ENCODE measurements around the gene KLRB1.

The KLRB1 gene

GRCh38 chr12:9649532-9649940, 41.8 kb upstream of the KLRB1 start (continued):
- TF ChIP-seq POU6F1 (CRISPR knock-in tag; IDR thresholded peaks at IDR 0.05; ENCODE audit: borderline replicate concordance, low read depth) (no peak), ZNF8 (CRISPR knock-in tag; IDR thresholded peaks at IDR 0.05) (no peak), ZC3H10 (CRISPR knock-in tag; IDR thresholded peaks at IDR 0.05) (no peak), PPARA (CRISPR knock-in tag; IDR thresholded peaks at IDR 0.05; ENCODE audit: borderline replicate concordance) (no peak), SNAI2 (CRISPR knock-in tag; IDR thresholded peaks at IDR 0.05) (no peak), CSDC2 (CRISPR knock-in tag; IDR thresholded peaks at IDR 0.05) (no peak), ZNF565 (CRISPR knock-in tag; conservative IDR thresholded peaks at IDR 0.05; ENCODE audit: low read depth) (no peak), ZNF70 (CRISPR knock-in tag; IDR thresholded peaks at IDR 0.05) (no peak), ESRRG (CRISPR knock-in tag; IDR thresholded peaks at IDR 0.05) (no peak), BACH2 (CRISPR knock-in tag; IDR thresholded peaks at IDR 0.05; ENCODE audit: borderline replicate concordance) (no peak), ZFP30 (CRISPR knock-in tag; IDR thresholded peaks at IDR 0.05) (no peak), ARNTL (CRISPR knock-in tag; IDR thresholded peaks at IDR 0.05; ENCODE audit: borderline replicate concordance, low read depth) (no peak)

GRCh38 chr12:9648701-9649531, 41.2 kb upstream of the KLRB1 start:
- TF ChIP-seq ZC3H10 (CRISPR knock-in tag; IDR thresholded peaks at IDR 0.05) (no peak), TSHZ2 (CRISPR knock-in tag; IDR thresholded peaks at IDR 0.05) (no peak), BACH2 (CRISPR knock-in tag; IDR thresholded peaks at IDR 0.05; ENCODE audit: borderline replicate concordance) (no peak), GLIS3 (CRISPR knock-in tag; IDR thresholded peaks at IDR 0.05) (no peak), RARB (CRISPR knock-in tag; IDR thresholded peaks at IDR 0.05) (no peak)
- ATAC-seq = peak; percentile 21

- TF ChIP-seq CSRNP3 (CRISPR knock-in tag; IDR thresholded peaks at IDR 0.05) = no peak
- no peak for TF ChIP-seq RARB (CRISPR knock-in tag; IDR thresholded peaks at IDR 0.05)
- 0 out of 2 replicates have a peak, but pooled peaks have one; percentile 32 for TF ChIP-seq SNAI2 (CRISPR knock-in tag; IDR thresholded peaks at IDR 0.05)
- TF ChIP-seq CSDC2 (CRISPR knock-in tag; IDR thresholded peaks at IDR 0.05) = no peak
- no peak for TF ChIP-seq ZFP30 (CRISPR knock-in tag; IDR thresholded peaks at IDR 0.05)
- TF ChIP-seq ZNF565 (CRISPR knock-in tag; conservative IDR thresholded peaks at IDR 0.05; ENCODE audit: low read depth) = no peak
- TF ChIP-seq TSHZ2 (CRISPR knock-in tag; IDR thresholded peaks at IDR 0.05) = no peak
- TF ChIP-seq ZNF8 (CRISPR knock-in tag; IDR thresholded peaks at IDR 0.05) = no peak
- no peak for TF ChIP-seq ZNF70 (CRISPR knock-in tag; IDR thresholded peaks at IDR 0.05)
- TF ChIP-seq PPARA (CRISPR knock-in tag; IDR thresholded peaks at IDR 0.05; ENCODE audit: borderline replicate concordance) = no peak
- no peak for TF ChIP-seq ESRRG (CRISPR knock-in tag; IDR thresholded peaks at IDR 0.05)
- TF ChIP-seq PATZ1 (CRISPR knock-in tag; IDR thresholded peaks at IDR 0.05; ENCODE audit: borderline replicate concordance) = no peak
- 0 out of 2 replicates have a peak, but pooled peaks have one; percentile 48 for TF ChIP-seq ZFP3 (CRISPR knock-in tag; IDR thresholded peaks at IDR 0.05)
- peak; percentile 95 for ATAC-seq
These were observed 40.3 kb upstream of the KLRB1 start for GRCh38 chr12:9647825-9648700.
